RWPE2 (cell line): ENCODE data around the gene UHRF2.

Experiments
- ATAC-seq: fragments of 200-7000 bp; cut with Tn5 transposase; 3 replicates; pipeline ENCODE4 v1.9.1; 2021; ENCODE audit warnings: low read depth
- DNase-seq: peaks from one replicate; pipeline ENCODE4 v3.0.0-alpha.2; 2020; ENCODE audit warnings: low spot score
- H3K27ac ChIP-seq: fragments of 450-650 bp; 2 replicates; pipeline ENCODE4 v1.5.1; 2017; ENCODE audit warnings: mild to moderate bottlenecking; ENCODE audit not compliant: poor library complexity, severe bottlenecking
- H3K27me3 ChIP-seq: fragments of 250-450 bp; sonication (Bioruptor Pico); 2 replicates; pipeline ENCODE4 v1.5.1; 2021; ENCODE audit warnings: mild to moderate bottlenecking, moderate library complexity; ENCODE audit not compliant: insufficient read depth, poor library complexity, severe bottlenecking
- H3K36me3 ChIP-seq: fragments of 250-450 bp; sonication (Bioruptor Pico); 2 replicates; pipeline ENCODE4 v1.5.1; 2020; ENCODE audit warnings: low read depth, mild to moderate bottlenecking, moderate library complexity
- H3K4me1 ChIP-seq: fragments of 250-450 bp; sonication (Bioruptor Pico); 2 replicates; pipeline ENCODE4 v1.5.1; 2021; ENCODE audit warnings: mild to moderate bottlenecking, moderate library complexity; ENCODE audit not compliant: insufficient read depth, poor library complexity, severe bottlenecking
- H3K4me3 ChIP-seq: fragments of 250-450 bp; sonication (Bioruptor Pico); 2 replicates; pipeline ENCODE4 v1.5.1; 2021; ENCODE audit warnings: mild to moderate bottlenecking, moderate library complexity; ENCODE audit not compliant: severe bottlenecking
- H3K9me3 ChIP-seq: fragments of 250-450 bp; sonication (Bioruptor Pico); 2 replicates; pipeline ENCODE4 v1.5.1; 2021; ENCODE audit warnings: mild to moderate bottlenecking, moderate library complexity; ENCODE audit not compliant: severe bottlenecking
- CTCF ChIP-seq: fragments of 450-650 bp; IDR thresholded peaks from one replicate; pipeline ENCODE4 v1.5.1; 2017; ENCODE audit warnings: mild to moderate bottlenecking, moderate library complexity; ENCODE audit not compliant: poor library complexity, severe bottlenecking

The UHRF2 gene

GRCh38 chr9:6441269-6441668 is 28.3 kb downstream of the UHRF2 start:
- DNase-seq: no peak
- Histone ChIP-seq H3K9me3 (no peaks in the 10 kb centered on the region), H3K4me3 (no peak overlapping the region), H3K27ac (no peak overlapping the region), H3K27me3 (no peaks in the 10 kb centered on the region), H3K4me1 (no peaks in the 10 kb centered on the region), H3K36me3 (peaks cover 46% of the 10 kb centered on the region)
- TF ChIP-seq CTCF: no peak
- no peak for ATAC-seq

GRCh38 chr9:6443661-6444060 is 30.7 kb downstream of the UHRF2 start:
- Histone ChIP-seq H3K27me3 (no peaks in the 10 kb centered on the region), H3K27ac (no peak overlapping the region), H3K4me1 (no peaks in the 10 kb centered on the region), H3K36me3 (peaks cover 36% of the 10 kb centered on the region), H3K4me3 (no peak overlapping the region), H3K9me3 (no peaks in the 10 kb centered on the region)
- no peak for ATAC-seq
- no peak for TF ChIP-seq CTCF
- DNase-seq: no peak

GRCh38 chr9:6444128-6444527 is 31.1 kb downstream of the UHRF2 start:
- Histone ChIP-seq H3K36me3 (peaks cover 35% of the 10 kb centered on the region), H3K4me3 (no peak overlapping the region), H3K4me1 (no peaks in the 10 kb centered on the region), H3K27ac (no peak overlapping the region), H3K9me3 (no peaks in the 10 kb centered on the region), H3K27me3 (no peaks in the 10 kb centered on the region)
- DNase-seq: no peak
- no peak for ATAC-seq
- no peak for TF ChIP-seq CTCF

GRCh38 chr9:6449086-6449485 is 36.1 kb downstream of the UHRF2 start:
- H3K36me3 ChIP-seq: peaks cover 20% of the 10 kb centered on the region
- no peak for TF ChIP-seq CTCF
- no peaks in the 10 kb centered on the region for H3K4me1 ChIP-seq
- H3K27ac ChIP-seq: no peak overlapping the region
- H3K9me3 ChIP-seq: no peaks in the 10 kb centered on the region
- ATAC-seq (peak; percentile 25; the same call in 1 of the 3 replicates), DNase-seq (no peak)
- no peak overlapping the region for H3K4me3 ChIP-seq
- no peaks in the 10 kb centered on the region for H3K27me3 ChIP-seq

- Histone ChIP-seq H3K4me3 (no peak overlapping the region), H3K27ac (no peak overlapping the region), H3K36me3 (peaks cover 20% of the 10 kb centered on the region), H3K27me3 (no peaks in the 10 kb centered on the region), H3K9me3 (no peaks in the 10 kb centered on the region), H3K4me1 (no peaks in the 10 kb centered on the region)
- no peak for TF ChIP-seq CTCF
- no peak for DNase-seq
- ATAC-seq: peak; percentile 19; the same call in 2 of the 3 replicates
Observed at GRCh38 chr9:6449645-6450044, 36.6 kb downstream of the UHRF2 start.
